Medulla oblongata (tissue), 1 donor: Measurements from ENCODE around the gene TRPM1.

Experiments used
- DNase-seq: peaks from one replicate; pipeline ENCODE4 v3.0.0-alpha.2; 2015; ENCODE audit errors: extremely low spot score

Gene TRPM1

GRCh38 chr15:30978328-30978727, 123.2 kb downstream of the TRPM1 start:
- no peak for DNase-seq

GRCh38 chr15:30974112-30974511, 127.4 kb downstream of the TRPM1 start:
- no peak for DNase-seq

- DNase-seq, result peak; percentile 86
Measured at GRCh38 chr15:30973379-30973778, 128.1 kb downstream of the TRPM1 start.

GRCh38 chr15:30969724-30970123, 131.8 kb downstream of the TRPM1 start:
- DNase-seq, result no peak

- no peak for DNase-seq
Measured at GRCh38 chr15:30963681-30964080, 137.8 kb downstream of the TRPM1 start.

DNA sequence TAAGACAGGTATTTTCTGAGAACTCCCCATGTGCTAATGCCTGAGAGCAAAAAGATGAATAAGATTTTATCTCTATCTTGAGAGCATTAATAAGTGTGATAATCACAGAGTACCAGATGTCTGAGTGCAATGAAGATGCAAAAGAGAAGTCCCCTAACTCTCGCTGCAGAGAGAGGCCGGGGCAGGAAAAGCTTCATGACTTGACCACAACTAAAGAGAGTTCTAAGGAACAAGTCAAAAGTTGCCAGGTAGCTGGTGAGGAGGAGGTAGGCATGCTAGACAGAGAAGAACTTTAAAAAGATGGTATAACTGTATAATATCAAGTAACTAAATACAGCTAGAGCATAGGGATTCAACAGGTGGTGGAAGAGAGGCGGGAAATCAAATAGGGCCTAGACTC, 138.9 kb downstream of the TRPM1 start:
- no peak for DNase-seq

- DNase-seq, result no peak
Measured at GRCh38 chr15:30962079-30962478, 139.4 kb downstream of the TRPM1 start.

GRCh38 chr15:30958219-30958618, 143.3 kb downstream of the TRPM1 start:
- no peak for DNase-seq

DNA sequence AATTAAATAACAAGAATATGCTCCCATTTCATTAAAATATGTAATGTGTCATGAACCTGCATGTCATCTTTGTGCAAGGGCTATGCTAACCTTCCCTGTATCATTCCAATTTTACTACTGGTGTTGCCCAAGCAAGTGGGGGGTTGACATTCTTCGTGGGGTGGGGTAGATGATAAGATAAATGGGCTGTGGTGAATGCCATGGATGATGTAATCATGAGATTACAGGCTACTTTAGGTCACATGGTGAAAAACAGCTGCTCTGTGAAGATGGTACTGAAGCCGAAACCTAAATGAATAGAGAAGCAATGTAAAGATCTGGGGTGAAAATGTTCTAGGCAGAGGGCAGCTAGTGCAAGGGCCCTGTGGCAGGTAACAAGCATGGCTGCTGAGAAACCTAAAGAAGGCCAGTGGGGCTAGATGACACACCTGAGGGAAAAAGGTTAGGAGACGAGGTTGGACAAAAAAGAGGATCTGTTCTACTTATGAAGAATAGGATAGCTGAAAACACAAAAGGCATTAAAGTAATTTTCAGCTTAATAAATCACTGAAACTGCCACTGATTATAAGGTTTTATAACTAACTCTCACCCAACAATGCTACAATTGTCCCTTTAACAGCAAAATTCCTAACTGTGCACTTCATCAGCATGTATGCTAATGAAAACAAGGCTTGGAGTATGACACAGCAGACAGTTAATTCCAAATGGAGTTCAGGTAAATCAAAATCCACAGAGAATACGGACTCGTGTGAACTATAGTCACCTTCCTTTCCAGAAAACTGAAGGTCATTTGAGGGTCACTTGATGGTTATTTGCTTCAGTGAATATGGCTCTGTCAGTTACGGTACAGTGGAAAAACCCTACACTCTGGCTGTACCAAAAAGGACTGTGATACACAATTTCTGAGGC, 145.1 kb downstream of the TRPM1 start:
- DNase-seq, result no peak

DNA sequence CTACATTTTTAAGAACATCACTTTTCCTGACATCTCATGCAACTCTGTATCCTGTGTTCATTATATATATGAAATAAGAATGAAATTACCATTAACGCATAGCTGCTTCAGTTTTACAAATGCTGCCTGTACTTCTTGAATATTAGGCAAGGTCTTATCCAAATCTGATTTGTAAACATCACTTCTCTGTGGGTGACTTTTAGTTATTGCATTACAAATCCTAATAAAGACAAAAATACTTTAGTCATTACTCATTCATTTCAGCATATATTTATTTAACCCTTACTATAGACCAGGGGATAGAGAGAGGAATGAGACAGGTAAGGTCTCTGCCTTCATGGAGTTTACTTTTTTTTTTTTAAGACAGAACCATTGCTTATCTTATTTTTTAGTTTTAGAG, 146.9 kb downstream of the TRPM1 start:
- no peak for DNase-seq

GRCh38 chr15:30953731-30954378, 147.7 kb downstream of the TRPM1 start:
- no peak for DNase-seq

GRCh38 chr15:30953183-30953582, 148.3 kb downstream of the TRPM1 start:
- DNase-seq, result no peak
